ENCODE results near the gene SUCO.
"Not testable (repeated sequence)": the region's sequence is repeated elsewhere in the genome, so short reads cannot be mapped to it uniquely, and the experiment has no call there.

The SUCO gene

DNA sequence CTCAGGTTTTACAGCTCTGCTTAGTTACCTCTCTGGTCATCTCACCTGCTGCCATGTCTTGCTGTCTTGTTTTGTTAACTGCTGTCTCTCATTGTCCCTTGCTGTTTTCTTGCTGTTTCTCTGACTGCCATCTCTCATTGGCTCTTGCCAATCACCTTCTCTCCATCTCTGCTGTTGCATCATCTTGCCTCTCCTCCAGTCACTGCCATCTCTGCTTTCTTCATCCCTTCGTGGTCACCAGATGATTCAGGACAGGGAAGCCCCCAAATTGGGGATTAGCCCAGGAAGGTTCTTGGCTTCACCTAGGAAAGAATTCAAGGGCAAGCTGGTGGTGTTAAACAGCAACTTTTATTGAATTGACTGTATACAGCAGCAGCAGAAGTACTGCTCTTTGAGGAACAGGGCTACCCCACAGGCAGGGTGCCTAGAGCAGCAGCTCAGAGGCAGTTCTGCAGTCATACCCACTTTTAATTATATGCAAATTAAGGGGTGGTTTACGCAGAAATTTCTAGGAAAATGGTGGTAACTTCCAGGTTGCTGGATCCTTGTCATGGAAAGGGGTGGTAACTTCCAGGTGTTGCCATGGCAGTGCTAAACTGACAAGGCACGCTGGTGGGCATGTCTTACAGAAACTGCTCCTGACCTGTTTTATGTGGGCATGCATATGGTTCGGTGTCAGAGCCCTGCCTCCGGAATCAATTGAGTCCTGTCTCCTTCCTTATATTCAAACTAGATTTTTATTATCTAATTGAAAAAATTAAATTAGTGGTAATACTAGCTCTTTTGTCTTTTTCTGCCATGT is 33.4 kb downstream of the SUCO start:
- no peak for DNase-seq (ENCODE audit: low spot score)

DNA sequence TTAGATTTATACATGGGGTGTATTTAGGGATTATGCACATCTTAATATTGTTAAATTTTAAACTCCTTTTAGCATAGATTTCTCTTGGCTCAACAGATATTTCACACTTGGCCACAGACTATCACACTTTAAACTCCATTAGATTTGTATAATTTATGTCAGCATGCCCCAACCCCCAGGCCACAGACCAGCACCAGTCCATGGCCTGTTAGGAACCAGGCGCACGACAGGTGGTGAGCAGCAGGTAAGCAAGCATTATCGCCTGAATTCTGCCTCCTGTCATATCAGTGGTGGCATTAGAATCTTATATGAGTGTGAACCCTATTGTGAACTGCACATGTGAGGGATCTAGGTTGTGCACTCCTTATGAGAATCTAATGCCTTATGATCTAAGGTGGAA is 34.8 kb downstream of the SUCO start:
- DNase-seq (ENCODE audit: low spot score) = no peak

DNA sequence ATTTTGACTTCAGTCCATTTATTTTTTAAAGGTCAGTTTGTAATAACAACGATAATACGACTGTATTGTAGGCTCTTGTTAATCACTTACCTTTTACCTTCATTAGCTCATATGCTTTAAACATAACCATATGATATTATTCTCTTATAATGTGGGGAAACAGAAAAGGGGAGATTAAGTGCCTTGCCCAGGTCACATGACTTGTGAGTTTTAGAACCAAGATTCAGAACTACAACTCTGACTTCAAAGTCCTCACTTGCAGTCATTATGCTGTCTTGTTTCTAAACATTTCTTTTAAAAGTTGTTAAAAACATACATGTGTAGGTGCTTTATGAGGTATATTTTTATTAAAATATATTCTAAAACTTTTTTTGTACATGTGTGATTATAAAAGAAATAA is 41.1 kb downstream of the SUCO start:
- no peak for DNase-seq (ENCODE audit: low spot score)

DNA sequence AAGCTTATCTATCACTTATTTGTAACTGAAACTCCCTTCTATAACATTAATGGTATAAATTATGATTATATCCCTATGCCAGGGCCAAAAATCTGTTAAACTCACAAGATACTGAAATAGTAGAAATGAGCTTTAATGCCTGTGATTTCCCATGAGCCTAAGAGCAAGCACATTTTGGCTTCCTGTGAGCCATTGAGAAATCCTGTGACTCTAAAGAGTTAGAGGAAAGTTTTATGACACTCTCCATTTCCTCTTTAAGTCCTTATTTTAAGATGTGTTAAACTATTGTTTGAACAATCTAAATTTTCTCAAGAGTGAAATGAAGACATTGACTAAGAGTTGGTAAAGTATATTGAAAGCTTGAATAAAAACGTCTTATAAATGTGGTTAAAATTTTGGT is 45.6 kb downstream of the SUCO start:
- no peak for DNase-seq (ENCODE audit: low spot score)

DNA sequence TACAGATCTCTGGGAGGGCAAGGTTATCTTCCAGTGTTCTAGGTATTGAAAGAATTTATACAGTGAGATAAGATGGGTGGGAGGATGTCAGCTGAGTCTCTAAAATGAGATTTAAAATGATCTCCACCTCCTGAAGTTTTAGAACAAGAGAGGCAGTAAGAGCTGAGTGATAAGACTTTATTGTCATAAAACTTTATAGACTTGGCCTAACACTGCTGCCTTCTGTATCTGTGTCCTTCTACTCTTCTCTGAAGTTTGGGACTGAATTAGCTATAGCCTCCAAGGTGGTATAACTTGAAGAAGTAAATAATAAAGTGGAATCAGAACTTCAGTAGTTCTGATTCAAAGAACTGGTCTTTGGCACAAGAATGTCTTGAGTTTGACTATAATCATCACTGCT is 48.3 kb downstream of the SUCO start:
- no peak for DNase-seq (ENCODE audit: low spot score)

DNA sequence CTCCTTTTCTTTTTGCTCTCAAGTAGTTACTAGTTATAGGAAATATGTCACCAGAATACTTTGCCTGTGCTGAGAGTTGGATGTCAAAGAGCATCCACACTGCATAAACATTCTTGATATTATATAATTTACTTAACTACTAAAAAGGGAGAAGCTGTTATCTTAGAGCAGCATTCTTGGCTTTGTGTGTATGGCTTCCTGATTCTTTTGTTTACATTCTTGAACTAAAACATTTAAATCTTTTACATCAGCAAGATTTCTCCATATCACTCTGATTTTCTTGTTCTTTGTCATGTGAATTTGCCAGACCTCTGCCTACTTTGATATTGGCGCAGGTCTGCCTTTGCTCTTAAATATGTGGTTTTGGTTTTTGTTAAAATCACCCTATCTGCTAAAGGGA is 48.8 kb downstream of the SUCO start:
- no peak for DNase-seq (ENCODE audit: low spot score)

DNA sequence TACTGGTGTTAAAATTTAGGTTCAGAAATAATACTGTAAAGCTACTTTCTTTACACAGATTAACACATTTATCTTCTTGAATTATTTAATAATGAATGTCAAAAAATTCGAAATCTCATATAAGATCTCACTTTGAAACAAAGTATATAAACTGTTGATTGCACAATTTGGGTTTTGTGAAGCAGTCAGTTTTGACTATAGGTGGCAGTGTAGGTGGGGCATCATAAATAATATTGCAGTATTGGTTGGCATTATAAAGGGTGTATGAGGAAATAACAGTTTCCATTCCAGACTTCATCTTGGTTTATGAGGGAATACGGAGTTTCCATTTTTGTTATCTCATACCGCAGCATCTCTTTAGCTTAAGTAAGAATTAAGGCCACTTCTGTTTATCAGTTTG is 49.9 kb downstream of the SUCO start:
- DNase-seq (ENCODE audit: low spot score) = no peak

DNA sequence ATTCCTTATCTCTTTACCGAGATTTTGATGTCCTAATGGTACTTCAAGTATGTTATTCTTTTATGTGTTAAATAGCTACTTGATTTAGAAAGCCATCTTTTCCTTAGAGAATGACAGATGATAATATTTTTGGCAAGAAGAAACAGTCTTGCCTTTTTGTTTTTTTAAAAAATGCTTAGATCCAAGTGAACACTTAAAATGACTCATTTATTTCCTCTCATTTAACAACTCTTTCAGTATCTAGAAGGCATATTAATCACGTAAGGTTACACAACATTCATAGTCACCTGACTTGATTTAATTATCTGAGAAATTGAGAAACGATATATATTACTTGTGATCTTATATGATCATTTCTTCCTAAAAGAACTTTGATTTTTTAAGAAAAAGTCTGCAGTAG is 52.4 kb downstream of the SUCO start:
- no peak for DNase-seq (ENCODE audit: low spot score)

DNA sequence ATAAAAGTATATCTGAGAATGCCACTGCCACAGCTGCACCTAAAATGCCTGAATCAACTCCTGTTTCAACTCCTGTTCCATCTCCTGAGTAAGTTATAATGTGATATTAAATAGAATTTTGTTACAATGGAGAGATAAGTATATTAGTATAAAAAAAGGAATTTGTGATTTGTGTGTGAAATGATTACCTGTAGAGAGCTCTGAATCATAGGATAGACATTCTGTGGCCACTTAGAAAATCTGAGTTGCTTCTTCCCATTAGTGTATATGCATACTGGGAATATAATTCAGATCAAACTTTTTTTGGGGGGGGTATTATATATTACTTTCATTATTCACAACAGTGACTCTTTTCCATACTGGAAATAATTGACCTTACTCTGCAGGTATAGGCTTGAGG is 52.9 kb downstream of the SUCO start:
- no peak for DNase-seq (ENCODE audit: low spot score)

DNA sequence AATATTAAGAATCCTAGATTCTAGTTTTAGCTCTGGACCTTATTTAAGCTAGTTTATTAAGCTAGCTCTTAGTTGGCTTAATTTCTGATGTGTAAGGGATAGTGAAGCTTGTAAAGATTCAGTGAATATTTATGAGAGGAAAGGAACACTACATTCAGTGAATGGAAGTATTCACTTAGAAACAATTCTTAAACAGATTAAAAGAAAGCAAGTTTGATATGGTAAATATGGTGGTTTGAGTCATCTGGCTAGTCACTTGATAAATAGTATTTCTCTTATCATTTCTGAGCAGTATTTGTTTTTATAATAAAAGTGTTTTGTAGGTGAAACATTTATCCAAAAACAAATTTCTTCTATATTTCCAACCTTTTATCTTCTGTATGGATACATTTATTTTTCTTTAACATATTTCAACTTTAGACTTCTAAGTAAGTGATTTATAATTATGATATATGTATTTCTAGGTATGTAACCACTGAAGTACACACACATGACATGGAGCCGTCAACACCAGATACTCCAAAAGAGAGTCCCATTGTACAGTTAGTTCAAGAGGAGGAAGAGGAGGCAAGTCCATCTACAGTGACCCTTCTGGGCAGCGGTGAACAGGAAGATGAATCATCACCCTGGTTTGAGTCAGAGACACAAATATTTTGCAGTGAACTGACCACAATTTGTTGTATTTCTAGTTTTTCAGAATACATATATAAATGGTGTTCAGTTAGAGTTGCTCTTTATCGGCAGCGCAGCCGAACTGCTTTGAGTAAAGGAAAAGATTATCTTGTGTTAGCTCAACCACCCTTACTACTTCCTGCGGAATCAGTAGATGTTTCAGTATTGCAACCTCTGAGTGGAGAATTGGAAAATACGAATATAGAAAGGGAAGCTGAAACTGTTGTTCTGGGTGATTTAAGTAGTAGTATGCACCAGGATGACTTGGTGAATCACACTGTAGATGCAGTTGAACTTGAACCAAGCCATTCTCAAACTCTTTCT is 55.6 kb downstream of the SUCO start:
- no peak for DNase-seq (ENCODE audit: low spot score)

DNA sequence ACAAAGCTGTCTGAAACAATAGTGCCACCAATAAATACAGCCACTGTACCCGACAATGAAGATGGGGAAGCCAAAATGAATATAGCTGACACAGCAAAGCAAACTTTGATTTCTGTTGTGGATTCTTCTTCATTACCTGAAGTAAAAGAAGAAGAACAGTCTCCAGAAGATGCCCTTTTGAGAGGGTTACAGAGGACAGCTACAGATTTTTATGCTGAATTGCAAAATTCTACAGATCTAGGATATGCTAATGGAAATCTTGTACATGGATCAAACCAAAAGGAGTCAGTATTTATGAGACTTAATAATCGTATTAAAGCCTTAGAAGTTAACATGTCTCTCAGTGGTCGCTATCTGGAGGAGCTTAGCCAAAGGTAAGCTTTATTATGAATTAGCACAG is 56.6 kb downstream of the SUCO start:
- no peak for DNase-seq (ENCODE audit: low spot score)

DNA sequence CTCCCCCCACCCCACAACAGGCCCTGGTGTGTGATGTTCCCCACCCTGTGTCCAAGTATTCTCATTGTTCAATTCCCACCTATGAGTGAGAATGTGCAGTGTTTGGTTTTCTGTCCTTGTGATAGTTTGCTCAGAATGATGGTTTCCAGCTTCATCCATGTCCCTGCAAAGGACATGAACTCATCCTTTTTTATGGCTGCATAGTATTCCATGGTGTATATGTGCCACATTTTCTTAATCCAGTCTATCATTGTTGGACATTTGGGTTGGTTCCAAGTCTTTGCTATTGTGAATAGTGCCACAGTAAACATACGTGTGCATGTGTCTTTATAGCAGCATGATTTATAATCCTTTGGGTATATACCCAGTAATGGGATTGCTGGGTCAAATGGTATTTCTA is 58.5 kb downstream of the SUCO start:
- DNase-seq (ENCODE audit: low spot score) = not testable (repeated sequence)

DNA sequence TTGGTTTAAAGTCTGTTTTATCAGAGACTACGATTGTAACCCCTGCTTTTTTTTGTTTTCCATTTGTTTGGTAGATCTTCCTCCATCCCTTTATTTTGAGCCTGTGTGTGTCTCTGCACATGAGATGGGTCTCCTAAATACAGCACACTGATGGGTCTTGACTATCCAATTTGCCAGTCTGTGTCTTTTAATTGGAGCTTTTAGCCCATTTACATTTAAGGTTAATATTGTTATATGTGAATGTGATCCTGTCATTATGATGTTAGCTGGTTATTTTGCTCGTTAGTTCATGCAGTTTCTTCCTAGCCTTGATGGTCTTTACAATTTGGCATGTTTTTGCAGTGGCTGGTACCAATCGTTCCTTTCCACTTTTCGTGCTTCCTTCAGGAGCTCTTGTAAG is 62.1 kb downstream of the SUCO start:
- not testable (repeated sequence) for DNase-seq (ENCODE audit: low spot score)

DNA sequence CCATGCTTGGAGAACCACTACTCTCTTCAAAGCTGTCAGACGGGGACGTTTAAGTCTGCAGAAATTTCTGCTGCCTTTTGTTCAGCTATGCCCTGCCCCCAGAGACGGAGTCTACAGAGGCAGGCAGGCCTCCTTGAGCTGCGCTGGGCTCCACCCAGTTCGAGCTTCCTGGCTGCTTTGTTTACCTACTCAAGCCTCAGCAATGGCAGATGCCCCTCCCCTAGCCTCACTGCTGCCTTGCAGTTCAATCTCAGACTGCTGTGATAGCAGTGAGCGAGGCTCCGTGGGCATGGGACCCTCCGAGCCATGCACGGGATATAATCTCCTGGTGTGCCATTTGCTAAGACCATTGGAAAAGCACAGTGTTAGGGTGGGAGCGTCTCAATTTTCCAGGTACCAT is 63.8 kb downstream of the SUCO start:
- DNase-seq (ENCODE audit: low spot score) = not testable (repeated sequence)

DNA sequence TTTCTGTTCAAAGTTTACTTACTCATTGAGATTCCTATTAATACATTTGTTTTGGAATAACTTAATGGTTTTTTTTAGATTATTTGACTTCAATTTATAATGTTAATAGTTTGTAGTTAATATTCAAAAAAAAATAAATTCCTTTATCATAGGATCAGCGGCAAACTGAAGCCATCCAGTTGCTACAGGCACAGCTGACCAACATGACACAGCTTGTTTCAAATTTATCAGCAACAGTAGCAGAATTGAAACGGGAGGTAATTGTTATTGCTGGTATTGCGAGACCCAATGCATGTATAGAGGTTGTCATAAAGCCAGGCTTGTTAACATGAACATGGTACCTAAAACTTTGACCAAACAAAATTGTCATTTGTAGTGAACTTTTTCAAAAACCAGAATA is 67.0 kb downstream of the SUCO start:
- DNase-seq (ENCODE audit: low spot score) = no peak

DNA sequence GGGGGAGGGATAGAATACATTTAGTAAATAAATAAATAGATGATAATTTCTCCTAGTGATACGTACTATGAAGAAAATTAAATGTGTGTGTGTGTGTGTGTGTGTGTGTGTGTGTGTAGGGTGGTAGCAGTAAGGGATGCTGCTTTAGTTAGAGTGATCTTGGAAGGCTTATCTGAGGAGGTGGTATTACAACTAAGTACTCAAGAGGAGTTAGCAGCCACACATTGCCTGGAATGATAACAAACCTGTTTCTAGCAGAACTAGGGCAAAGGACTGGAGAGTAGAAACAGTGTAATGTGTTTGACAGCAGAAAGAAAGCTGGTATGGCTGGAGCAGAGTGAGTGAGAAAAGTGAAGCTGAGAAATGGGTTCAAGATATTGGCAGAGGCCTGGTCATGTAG is 67.7 kb downstream of the SUCO start:
- no peak for DNase-seq (ENCODE audit: low spot score)

DNA sequence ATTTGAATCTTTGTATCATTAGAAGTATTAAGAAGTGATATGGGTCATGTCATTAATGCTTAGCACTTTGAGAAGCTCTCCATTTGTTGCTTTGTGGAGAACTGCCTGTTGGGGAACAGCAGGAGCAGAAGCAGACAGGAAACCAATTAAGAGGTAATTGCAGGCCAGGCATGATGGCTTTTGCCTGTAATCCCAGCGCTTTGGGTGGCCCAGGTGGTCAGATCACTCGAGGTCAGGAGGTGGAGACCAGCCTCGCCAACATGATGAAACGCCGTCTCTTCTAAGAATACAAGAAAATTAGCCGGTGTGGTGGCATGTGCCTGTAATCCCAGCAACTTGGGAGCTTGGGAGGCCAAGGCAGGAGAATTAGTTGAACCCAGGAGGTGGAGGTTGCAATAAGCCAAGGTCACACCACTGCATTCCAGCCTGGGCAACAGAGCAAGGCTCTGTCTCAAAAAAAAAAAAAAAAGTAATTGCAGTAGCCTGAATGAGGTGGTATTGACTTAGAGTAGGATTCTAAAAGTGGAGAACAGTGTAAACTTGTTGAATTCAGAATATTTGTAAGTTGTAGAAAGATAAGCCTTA is 68.2 kb downstream of the SUCO start:
- no peak for DNase-seq (ENCODE audit: low spot score)

DNA sequence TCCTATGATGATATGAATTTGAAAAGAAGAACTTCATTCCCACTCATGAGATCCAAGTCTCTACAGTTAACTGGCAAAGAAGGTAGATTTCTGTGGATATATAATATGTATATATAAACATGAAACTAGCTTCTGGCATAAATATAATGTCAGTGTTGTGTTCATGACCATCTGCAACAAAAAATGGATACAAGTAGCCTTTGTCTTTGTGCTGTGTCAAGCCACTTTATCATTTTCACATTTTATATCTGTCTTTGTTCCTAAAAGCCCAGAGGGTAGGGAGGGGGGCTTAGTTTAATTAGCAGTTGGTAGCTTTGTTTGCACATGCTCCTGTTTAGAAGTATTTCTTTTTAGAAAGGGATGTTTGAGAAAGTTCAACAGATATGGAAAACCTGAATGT is 69.8 kb downstream of the SUCO start:
- DNase-seq (ENCODE audit: low spot score) = no peak

DNA sequence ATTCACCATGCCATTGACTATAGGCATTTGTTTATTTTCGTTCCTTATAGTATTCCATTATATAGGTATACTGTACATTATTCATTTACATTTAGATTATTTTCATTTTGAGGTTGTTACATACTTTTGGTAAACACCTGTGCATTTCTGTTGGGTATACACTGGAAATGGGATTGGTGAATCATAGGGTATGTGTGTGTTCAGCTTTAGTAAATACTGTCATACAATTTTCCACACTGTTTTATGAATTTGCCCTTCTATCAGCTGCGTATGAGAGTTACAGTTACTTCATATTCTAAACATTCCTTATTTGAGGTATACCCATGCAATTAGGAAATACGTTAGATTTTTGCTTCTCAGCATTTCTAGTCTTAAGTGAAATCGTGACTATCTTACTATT is 70.9 kb downstream of the SUCO start:
- DNase-seq (ENCODE audit: low spot score) = no peak

DNA sequence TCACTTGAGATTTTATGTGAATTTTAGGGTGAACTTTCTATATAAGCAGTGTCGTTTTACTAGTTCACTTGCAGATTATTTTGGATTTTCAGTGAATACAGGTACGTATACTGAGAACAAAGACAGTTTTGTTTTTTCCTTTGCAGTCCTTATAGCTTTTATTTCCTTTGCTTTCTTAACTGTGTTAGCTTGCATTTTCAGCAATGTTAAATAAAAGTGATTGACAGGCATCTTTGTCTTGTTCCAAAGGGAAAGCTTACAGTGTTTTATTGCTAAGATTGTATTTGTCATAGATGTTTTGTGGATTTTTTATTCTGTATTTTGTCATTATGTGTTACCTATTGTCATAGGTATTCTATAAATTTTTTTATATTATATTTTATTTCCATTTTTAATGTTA is 72.7 kb downstream of the SUCO start:
- DNase-seq (ENCODE audit: low spot score) = no peak

DNA sequence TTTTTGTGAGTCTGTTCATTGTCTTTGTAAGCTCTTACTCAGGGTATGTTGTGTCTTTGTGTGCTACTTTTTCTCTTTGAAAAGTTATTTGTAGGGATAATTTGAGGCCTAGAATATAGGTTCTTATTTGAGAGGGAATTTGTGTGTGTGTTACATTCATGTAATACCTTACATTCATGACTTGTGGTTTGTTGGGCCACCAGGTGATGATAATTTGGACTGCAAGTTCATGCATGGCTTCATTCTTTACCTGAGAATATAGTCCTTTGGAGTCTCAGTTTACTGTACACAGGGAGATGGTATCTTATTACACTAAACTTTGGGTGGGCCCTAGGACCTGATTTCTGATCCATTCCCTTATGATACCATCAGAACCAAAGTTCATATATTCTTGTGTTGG is 74.2 kb downstream of the SUCO start:
- DNase-seq (ENCODE audit: low spot score) = no peak

DNA sequence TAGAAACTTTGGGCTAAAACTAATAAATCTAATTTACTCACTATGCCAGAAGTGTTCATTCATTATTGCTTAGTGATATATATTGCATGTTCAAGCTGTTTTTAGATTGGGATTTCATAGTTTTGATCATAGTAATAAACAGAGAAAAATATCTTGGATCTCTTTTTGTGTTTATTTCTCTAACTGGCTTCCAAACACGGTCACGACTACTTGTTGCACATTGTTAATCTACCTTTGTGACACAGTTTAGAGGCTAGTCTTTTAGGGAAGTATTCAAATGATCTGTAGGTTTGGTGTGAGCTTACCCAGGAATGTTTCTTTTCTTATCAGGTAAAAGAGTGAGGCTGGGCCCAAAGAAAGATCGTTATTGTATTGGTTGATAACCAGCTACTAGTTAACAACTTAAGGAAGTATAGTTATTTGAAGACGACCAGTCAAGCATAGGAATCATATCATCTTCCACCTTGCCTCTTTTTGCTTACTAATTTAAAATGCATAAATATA is 75.2 kb downstream of the SUCO start:
- no peak for DNase-seq (ENCODE audit: low spot score)

DNA sequence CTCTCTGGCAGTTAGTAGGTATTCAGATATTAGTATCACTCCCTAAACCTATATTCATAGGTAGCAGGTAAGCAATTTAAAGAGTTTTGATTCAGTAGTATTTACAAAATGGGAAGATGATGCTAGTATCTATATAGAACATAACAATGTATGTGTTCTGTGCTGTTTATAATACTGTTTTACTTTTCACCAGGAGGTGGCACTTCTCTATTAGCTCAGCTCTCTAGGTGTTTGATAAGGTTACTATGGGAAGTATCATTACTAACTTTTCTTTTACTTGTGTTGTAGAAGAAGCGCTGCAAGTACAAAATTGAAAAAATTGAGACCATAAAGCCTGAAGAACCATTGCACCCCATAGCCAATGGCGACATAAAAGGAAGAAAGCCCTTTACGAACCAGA is 76.6 kb downstream of the SUCO start:
- no peak for DNase-seq (ENCODE audit: low spot score)

Measured in ecto neural progenitor cell (in vitro differentiated cells).